GM12878 (cell line): ENCODE data around the gene ZNF780B. TPM values are rescaled to one million over a fixed set of nuclear protein-coding genes. Genes with fewer than 3 reads are reported as not detected.

Experiments used
- ATAC-seq: fragments of 200-7000 bp; cut with Tn5 transposase; 3 replicates; pipeline ENCODE4 v1.9.1; 2020; ENCODE audit warnings: mild to moderate bottlenecking, moderate library complexity
- BruUV-seq: library from RNA; stranded (reverse); fragments of 400-500 nt; replicated peaks from 2 replicates; lab custom pipeline; 2021; lab: Mats Ljungman, UMichigan
- CTCF ChIA-PET: fragments of 300-600 bp; sonication (Branson Sonifier 250); formaldehyde crosslinking; extraction: SDS; loops from one replicate; lab custom pipeline; 2021; ENCODE audit warnings: inconsistent platforms; lab: Yijun Ruan, JAX
- POLR2A ChIA-PET: fragments of 350-600 bp; formaldehyde crosslinking; extraction: SDS; loops from one replicate; lab custom pipeline; 2021; ENCODE audit warnings: inconsistent platforms; lab: Charles Lee
- RAD21 ChIA-PET: fragments of 300-600 bp; sonication (Branson Sonifier 250); formaldehyde crosslinking; loops from one replicate; lab custom pipeline; 2023; ENCODE audit warnings: antibody characterized with exemption; ENCODE audit not compliant: unreplicated experiment; lab: Charles Lee
- SMC1A ChIA-PET: fragments of 300-600 bp; sonication (Branson Sonifier 250); formaldehyde crosslinking; loops from one replicate; lab custom pipeline; 2023; ENCODE audit not compliant: unreplicated experiment, uncharacterized antibody; lab: Charles Lee
- DNase-seq: peaks from one replicate; pipeline ENCODE4 v3.0.0-alpha.2; 2011; ENCODE audit warnings: low read depth, low spot score
- FAIRE-seq: peaks from 3 replicates; lab custom pipeline; 2011; peaks lifted over from hg19 to GRCh38; lab: Jason Lieb, UNC
- H2AFZ ChIP-seq: 2 replicates; pipeline ENCODE4 v1.6.0; 2011; ENCODE audit warnings: low read depth, low read length, control low read depth; ENCODE audit not compliant: control insufficient read depth
- H3K27ac ChIP-seq: 2 replicates; pipeline ENCODE4 v1.5.1; 2011; ENCODE audit warnings: control low read depth; ENCODE audit not compliant: control insufficient read depth, insufficient read depth
- H3K27me3 ChIP-seq, 2 experiments: replicated peaks in 1 of 2; 2 replicates each; pipeline versions ENCODE4 v1.6.0 to v1.6.1; 2011; ENCODE audit warnings: low read length in 1 of 2; ENCODE audit not compliant: control insufficient read depth in 2 of 2, insufficient read depth in 2 of 2
- H3K36me3 ChIP-seq, 2 experiments: 2 replicates each; pipeline ENCODE4 v1.5.1; 2011; ENCODE audit warnings: low read length in 1 of 2; ENCODE audit not compliant: control insufficient read depth in 2 of 2, insufficient read depth in 2 of 2
- H3K4me1 ChIP-seq: 2 replicates; pipeline ENCODE4 v1.6.1; 2011; ENCODE audit warnings: mild to moderate bottlenecking, low read length, moderate library complexity, mixed read lengths; ENCODE audit not compliant: control insufficient read depth, insufficient read depth
- H3K4me2 ChIP-seq: 2 replicates; pipeline ENCODE4 v1.6.0; 2011; ENCODE audit warnings: control low read depth; ENCODE audit not compliant: control insufficient read depth, insufficient read depth
- H3K4me3 ChIP-seq: fragments of 200-600 bp; sonication (generic); 2 replicates; pipeline ENCODE4 v1.5.1; 2016
- H3K79me2 ChIP-seq: 2 replicates; pipeline ENCODE4 v1.6.0; 2011; ENCODE audit warnings: low read length; ENCODE audit not compliant: control insufficient read depth, insufficient read depth
- H3K9ac ChIP-seq: 2 replicates; pipeline ENCODE4 v1.8.0; 2011; ENCODE audit warnings: low read length, control low read depth, mixed read lengths; ENCODE audit not compliant: control insufficient read depth, insufficient read depth
- H3K9me3 ChIP-seq: replicated peaks from 3 replicates; pipeline ENCODE4 v1.5.1; 2011; ENCODE audit warnings: mild to moderate bottlenecking, low read length; ENCODE audit not compliant: control insufficient read depth, insufficient read depth
- H4K20me1 ChIP-seq: 2 replicates; pipeline ENCODE4 v1.6.0; 2011; ENCODE audit not compliant: control insufficient read depth, insufficient read depth
- CBFB ChIP-seq: IDR thresholded peaks from 2 replicates; pipeline ENCODE4 v1.6.1; 2016; ENCODE audit warnings: antibody characterized with exemption, low read depth
- ESRRA ChIP-seq: IDR thresholded peaks from 2 replicates; pipeline ENCODE4 v1.6.1; 2012; ENCODE audit warnings: mild to moderate bottlenecking, low read length, improper control_type of control experiment
- HCFC1 ChIP-seq: fragments of 150-350 bp; IDR thresholded peaks from 2 replicates; pipeline ENCODE4 v1.6.1; 2014; ENCODE audit warnings: low read length
- JUNB ChIP-seq: IDR thresholded peaks from 2 replicates; pipeline ENCODE4 v1.6.1; 2016; ENCODE audit warnings: antibody characterized with exemption, mild to moderate bottlenecking
- MXI1 ChIP-seq: fragments of 150-350 bp; IDR thresholded peaks from 2 replicates; pipeline ENCODE4 v1.6.1; 2011; ENCODE audit warnings: low read depth, mild to moderate bottlenecking, inconsistent platforms, low read length, improper control_type of control experiment
- RBBP5 ChIP-seq: fragments of 200-600 bp; sonication (generic); conservative IDR thresholded peaks from 2 replicates; pipeline ENCODE4 v1.6.1; 2016
- RCOR1 ChIP-seq: conservative IDR thresholded peaks from 2 replicates; pipeline ENCODE4 v1.6.1; 2012; ENCODE audit warnings: low read depth, low read length, improper control_type of control experiment
- SUZ12 ChIP-seq: fragments of 200-600 bp; sonication (generic); IDR thresholded peaks from one replicate; pipeline ENCODE4 v1.6.1; 2018; ENCODE audit warnings: antibody characterized with exemption, mild to moderate bottlenecking; ENCODE audit not compliant: unreplicated experiment
- ZBED1 ChIP-seq: IDR thresholded peaks from 2 replicates; pipeline ENCODE4 v1.6.1; 2016; ENCODE audit warnings: borderline replicate concordance
- WGBS: methylation state at CpG from one replicate; pipeline ENCODE4 v1.1.6; 2016; ENCODE audit warnings: low lambda C conversion rate; ENCODE audit not compliant: insufficient replicate concordance, insufficient coverage; ENCODE audit errors: missing lambda C conversion rate; 5-methylcytosine and 5-hydroxymethylcytosine counted together
- in situ Hi-C: fragments of 300-500 bp; cut with MboI; formaldehyde crosslinking; loops from 9 replicates; pipeline ENCODE4 v1.14.3; 2018; ENCODE audit warnings: mixed read lengths
- intact Hi-C: fragments of 100-400 bp; cut with micrococcal nuclease; formaldehyde crosslinking; loops from one replicate; pipeline ENCODE4 v1.14.2; 2022; ENCODE audit not compliant: unreplicated experiment
- polyA plus RNA-seq, 11 experiments: library from polyadenylated mRNA; depleted of rRNA in 4 of 11; unstranded in 6 of 11; stranded (reverse) in 5 of 11; fragments of >200 nt; fragmentation: Nextera tagmentation in 4 of 11; fragmentation: Illumina TruSeq in 1 of 11; extraction: Ambion mirVana in 4 of 11; extraction: Trizol in 1 of 11; gene quantifications; 1 replicate in 1 of 11; 2 replicates in 10 of 11; pipeline versions ENCODE4 v1.2.1 to v1.2.3, GENCODE V29; 2011 to 2016; ENCODE audit warnings: inconsistent platforms in 2 of 11, missing spikeins in 2 of 11, low read depth in 1 of 11
- total RNA-seq, 4 experiments: library from RNA; depleted of rRNA in 3 of 4; stranded (reverse); fragments of >200 nt in 3 of 4; fragmentation: Illumina TruSeq in 1 of 4; extraction: Trizol in 1 of 4; gene quantifications; 2 replicates each; pipeline versions ENCODE4 v1.2.1 to v1.2.3, GENCODE V29; 2013 to 2021
- TF ChIP-seq, protein P1 (sequence below): fragments of 450-650 bp; IDR thresholded peaks from 2 replicates; pipeline ENCODE4 v1.6.1; 2017; ENCODE audit warnings: borderline replicate concordance
- TF ChIP-seq, protein P2 (sequence below): IDR thresholded peaks from 2 replicates; pipeline ENCODE4 v1.6.1; 2011; ENCODE audit warnings: borderline replicate concordance, low read depth, mild to moderate bottlenecking, moderate library complexity, mixed read lengths, low read length; ENCODE audit not compliant: insufficient read depth; ENCODE audit errors: extremely low read length
- TF ChIP-seq, protein P3 (sequence below): fragments of 450-650 bp; conservative IDR thresholded peaks from 2 replicates; pipeline ENCODE4 v1.6.1; 2017; ENCODE audit warnings: mild to moderate bottlenecking, moderate library complexity
- TF ChIP-seq, protein P4 (sequence below): IDR thresholded peaks from 2 replicates; pipeline ENCODE4 v1.6.1; 2012; ENCODE audit warnings: low read length, inconsistent platforms

Gene ZNF780B
- total and polyA plus RNA-seq, 10 of the 15 experiments (the other 5 are each of a cell fraction or from before 2014, with no cell fraction given) = 7.3 to 24.0 (median 12.3) TPM

DNA sequence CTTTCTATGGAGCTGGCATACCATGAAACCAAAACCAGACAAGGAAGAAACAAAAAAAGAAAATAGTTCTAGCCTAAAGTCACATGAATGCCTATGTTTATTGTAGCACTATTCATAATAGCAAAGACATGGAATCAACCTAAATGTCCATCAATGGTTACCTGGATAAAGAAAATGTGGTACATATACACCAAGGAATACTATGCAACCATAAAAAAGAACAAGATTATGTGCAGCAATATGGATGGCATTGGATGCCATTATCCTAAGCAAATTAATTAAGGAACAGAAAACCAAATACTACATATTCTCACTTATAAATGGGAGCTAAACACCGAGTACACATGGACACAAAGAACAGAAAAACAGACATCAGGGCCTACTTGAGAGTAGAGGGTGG, 24.3 kb upstream of the ZNF780B start:
- ATAC-seq (no peak), FAIRE-seq (no peak), DNase-seq (no peak)
- Histone ChIP-seq H2AFZ (no peak overlapping the region), H3K9ac (no peak overlapping the region), H3K79me2 (no peaks in the 10 kb centered on the region), H3K9me3 (peaks cover 39% of the 10 kb centered on the region), H4K20me1 (no peaks in the 10 kb centered on the region), H3K4me2 (no peak overlapping the region), H3K4me3 (no peak overlapping the region), H3K4me1 (no peaks in the 10 kb centered on the region), H3K27me3 (no peaks in the 10 kb centered on the region), H3K27ac (no peak overlapping the region), H3K36me3 (peaks cover 3 to 36% of the 10 kb centered on the region in 2 experiments; a peak in 3 of 4 replicates)
- BruUV-seq = no TSS peak
- ChIA-PET POLR2A (no interaction called here), SMC1A (no interaction called here), RAD21 (no interaction called here), CTCF (interaction anchor here (1.6 kb wide), 1 partner anchor 10 kb away, joined by 8 read pairs; the partner anchor contains the start of gene ZNF780A)
- in situ Hi-C loops (no loop called here), intact Hi-C loops (no loop called here)
- WGBS = 92% methylated on average over 1 of the region's 1 CpG
- TF ChIP-seq MXI1 (no peak), SUZ12 (no peak), ZBED1 (no peak), ESRRA (no peak), RBBP5 (no peak), JUNB (no peak), CBFB (no peak), RCOR1 (no peak), HCFC1 (no peak)
- TF ChIP-seq, protein P1, sequence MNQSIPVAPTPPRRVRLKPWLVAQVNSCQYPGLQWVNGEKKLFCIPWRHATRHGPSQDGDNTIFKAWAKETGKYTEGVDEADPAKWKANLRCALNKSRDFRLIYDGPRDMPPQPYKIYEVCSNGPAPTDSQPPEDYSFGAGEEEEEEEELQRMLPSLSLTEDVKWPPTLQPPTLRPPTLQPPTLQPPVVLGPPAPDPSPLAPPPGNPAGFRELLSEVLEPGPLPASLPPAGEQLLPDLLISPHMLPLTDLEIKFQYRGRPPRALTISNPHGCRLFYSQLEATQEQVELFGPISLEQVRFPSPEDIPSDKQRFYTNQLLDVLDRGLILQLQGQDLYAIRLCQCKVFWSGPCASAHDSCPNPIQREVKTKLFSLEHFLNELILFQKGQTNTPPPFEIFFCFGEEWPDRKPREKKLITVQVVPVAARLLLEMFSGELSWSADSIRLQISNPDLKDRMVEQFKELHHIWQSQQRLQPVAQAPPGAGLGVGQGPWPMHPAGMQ = no peak
- TF ChIP-seq, protein P2, sequence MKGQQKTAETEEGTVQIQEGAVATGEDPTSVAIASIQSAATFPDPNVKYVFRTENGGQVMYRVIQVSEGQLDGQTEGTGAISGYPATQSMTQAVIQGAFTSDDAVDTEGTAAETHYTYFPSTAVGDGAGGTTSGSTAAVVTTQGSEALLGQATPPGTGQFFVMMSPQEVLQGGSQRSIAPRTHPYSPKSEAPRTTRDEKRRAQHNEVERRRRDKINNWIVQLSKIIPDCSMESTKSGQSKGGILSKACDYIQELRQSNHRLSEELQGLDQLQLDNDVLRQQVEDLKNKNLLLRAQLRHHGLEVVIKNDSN = no peak
- TF ChIP-seq, protein P3, sequence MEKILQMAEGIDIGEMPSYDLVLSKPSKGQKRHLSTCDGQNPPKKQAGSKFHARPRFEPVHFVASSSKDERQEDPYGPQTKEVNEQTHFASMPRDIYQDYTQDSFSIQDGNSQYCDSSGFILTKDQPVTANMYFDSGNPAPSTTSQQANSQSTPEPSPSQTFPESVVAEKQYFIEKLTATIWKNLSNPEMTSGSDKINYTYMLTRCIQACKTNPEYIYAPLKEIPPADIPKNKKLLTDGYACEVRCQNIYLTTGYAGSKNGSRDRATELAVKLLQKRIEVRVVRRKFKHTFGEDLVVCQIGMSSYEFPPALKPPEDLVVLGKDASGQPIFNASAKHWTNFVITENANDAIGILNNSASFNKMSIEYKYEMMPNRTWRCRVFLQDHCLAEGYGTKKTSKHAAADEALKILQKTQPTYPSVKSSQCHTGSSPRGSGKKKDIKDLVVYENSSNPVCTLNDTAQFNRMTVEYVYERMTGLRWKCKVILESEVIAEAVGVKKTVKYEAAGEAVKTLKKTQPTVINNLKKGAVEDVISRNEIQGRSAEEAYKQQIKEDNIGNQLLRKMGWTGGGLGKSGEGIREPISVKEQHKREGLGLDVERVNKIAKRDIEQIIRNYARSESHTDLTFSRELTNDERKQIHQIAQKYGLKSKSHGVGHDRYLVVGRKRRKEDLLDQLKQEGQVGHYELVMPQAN = no peak
- TF ChIP-seq, protein P4, sequence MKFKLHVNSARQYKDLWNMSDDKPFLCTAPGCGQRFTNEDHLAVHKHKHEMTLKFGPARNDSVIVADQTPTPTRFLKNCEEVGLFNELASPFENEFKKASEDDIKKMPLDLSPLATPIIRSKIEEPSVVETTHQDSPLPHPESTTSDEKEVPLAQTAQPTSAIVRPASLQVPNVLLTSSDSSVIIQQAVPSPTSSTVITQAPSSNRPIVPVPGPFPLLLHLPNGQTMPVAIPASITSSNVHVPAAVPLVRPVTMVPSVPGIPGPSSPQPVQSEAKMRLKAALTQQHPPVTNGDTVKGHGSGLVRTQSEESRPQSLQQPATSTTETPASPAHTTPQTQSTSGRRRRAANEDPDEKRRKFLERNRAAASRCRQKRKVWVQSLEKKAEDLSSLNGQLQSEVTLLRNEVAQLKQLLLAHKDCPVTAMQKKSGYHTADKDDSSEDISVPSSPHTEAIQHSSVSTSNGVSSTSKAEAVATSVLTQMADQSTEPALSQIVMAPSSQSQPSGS = no peak
